HG03280 (cell line): ENCODE results near the gene PPP1R18.
A peak's percentile ranks its signal among the peaks of the same experiment; 100 is the strongest.

Source experiments
- ATAC-seq: cut with Tn5 transposase; IDR thresholded peaks from one replicate; pipeline ENCODE4 v1.9.1; 2021; ENCODE audit warnings: mild to moderate bottlenecking, moderate library complexity; ENCODE audit not compliant: unreplicated experiment

PPP1R18 gene

DNA sequence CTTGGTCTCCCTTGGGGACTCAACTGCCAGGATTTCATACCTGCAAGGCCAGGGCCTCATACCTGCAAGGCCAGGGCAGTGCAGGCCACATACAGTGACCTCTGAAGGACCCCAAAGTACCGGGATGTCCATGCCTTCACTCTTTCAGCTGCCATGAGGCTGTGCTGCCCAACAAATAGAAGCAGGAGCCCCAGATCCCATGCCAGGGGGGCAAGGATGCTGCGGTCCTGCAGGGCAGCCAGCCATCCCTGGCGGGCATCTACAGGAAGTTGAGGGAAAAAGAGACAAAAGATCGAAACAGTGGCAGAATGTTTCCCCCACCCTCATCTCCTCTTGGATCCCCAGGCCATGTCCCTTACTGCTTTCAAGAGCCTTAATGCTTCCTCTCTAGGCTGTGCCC, 3.5 kb upstream of the PPP1R18 start:
- no peak for ATAC-seq

- no peak for ATAC-seq
These were observed 2.8 kb upstream of the PPP1R18 start for GRCh38 chr6:30689022-30689865.

DNA sequence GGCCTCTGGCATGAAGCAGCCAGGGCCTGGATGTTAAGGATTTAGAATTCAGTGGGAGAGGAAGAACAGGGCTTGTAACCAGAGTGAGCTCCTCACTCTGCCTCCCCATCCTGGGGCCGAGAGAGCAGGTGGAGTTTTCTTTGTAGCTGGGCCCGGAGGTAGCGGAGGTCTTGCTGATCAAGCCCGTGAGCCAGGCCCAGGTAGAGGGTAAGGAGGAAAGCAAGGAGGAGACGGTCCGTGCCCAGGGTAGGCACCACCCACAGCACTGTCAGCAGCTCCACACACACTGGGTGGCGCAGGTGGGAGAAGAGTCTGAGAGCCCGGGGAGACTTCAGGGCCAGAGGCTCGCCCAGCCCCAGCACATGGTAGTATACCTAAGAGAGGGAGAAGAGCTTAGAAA, 2.1 kb upstream of the PPP1R18 start:
- ATAC-seq: no peak

- no peak for ATAC-seq
These were observed 1.4 kb upstream of the PPP1R18 start for GRCh38 chr6:30687659-30688431.

DNA sequence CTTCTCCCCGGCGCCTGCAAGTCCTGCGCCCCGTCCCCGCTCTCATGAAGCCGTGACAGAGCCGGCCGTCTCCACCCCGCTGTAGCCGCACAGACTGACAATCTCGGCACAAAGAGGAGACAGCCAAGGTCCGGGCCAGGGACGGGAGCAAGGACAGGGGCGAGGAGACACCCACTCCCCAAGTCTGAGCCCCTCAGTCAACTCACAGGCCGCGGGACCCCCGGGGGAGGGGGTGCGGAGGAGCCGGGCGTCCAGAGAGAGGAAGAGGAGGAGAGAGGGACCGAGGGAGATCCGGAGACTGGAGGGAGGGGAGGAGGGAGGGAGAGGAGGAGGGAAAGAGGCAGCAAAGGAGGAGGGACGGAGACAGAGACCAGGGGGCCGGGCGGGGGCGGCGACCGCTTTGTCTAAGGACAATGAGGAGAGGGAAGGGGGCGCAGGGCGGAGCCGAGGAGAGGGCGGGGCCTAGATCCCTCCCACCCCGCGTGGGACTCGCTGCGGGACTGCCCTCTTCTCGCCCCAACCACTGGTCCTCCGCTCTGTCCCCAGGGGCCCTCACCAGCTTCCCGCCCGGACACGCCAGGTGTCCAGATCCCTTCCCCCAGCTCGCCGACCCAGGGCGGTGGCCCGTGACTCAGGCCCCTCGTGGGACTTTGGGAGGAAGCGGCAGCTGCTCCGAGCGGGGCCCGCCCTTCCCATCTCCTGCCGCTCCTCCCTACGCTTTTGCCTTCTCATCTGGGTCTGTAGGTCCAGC, 638 bp upstream of the PPP1R18 start:
- ATAC-seq: peak; percentile 39

DNA sequence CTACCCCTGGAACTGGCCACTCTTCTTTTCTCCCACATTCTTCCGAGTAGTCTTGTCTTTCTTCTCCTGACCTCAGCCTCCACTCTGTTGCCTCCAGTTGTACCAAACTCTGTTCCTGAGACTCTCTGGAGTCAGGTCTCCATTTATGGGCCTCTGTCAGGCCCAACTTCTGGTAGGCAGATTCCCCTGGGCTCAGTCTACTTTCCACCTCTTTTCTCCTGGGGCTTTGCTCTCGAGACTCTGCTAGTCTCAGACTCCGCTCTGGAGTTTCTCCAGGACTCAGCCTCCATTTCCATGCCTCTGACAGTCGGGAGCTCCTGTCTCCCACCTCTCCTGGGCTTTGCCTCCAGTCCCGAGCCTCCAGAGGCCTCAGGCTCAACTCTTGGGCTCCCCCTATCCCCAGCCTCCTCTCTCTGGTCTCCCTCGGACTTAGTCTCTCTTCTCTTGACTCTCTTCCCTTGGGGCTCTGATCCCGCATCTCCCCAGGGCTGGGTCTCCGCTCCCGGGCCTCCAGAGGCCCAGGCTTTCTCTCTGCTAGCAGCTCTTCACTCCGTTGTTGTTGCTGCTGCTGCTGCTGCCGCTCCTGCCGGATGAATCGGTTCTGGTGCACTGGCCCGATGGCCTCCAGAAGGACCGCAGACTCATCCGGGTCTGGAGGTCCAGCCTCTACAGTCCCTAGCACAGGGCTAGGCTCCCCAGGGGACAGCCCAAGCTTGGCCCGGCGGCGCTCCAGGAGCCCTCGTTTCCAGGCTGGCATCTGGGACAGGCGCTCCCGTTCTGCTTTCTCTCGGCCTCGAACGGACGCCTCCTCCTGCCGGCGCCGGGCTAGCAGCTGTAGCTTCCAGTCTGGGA, 1.1 kb downstream of the PPP1R18 start:
- ATAC-seq: no peak

DNA sequence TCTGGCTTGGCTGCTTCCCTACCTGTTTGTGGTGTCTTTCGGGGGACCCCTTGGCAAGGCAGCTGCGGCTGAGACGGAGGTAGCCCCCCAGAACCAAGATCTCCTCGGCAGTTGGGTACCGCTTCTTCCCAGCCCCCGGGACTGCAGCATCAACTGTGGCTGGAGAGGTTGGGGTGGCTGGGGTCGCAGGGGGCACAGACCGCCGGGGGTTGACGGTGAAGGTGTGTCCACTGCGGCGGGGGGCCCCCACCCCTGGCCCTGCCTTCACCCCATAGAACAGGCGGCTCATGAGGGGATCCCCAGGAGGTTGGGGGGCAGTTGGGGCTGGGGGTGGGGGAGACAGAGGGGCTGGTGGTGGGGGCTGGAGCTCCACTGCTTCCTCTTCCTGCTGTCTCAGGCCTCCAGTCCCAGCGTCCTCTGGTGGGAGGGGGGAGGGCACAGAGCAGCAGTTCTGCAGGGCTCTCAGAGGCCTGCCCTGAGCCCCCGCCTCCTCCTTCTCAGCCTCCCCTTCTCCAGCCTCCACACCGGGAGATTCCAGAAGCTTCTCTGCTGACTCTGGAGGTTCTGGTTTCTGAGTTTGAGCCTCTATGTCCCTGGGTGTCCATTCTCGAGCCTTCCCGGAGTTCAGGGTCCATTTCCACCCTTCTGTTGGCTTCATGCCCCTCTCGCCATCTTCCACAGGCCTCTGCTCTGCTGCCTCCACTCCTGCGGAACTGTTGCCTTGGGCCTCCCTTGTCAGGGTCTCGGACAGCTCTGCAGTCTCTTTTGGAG, 1.9 kb downstream of the PPP1R18 start:
- no peak for ATAC-seq

DNA sequence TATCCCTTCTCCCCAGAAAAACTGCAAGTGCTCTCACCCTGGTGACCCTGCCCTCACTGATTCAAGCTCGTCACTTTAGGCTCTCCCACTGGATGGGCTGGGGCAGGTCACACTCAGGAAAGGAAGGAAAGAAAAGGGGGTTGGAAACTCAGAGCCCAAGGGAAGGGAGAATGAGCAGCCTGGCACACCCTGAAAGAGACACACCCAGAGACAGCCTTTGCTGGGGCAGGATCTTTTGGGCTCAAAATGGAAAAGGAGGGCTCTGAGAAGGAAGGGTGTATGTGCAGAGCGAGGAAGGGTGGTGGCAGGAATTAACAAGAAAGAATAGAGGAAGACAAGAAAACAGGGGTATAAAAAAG, 2.5 kb downstream of the PPP1R18 start:
- ATAC-seq: no peak

GRCh38 chr6:30683183-30683979, 3.1 kb downstream of the PPP1R18 start:
- ATAC-seq: no peak

- peak; percentile 51 for ATAC-seq
These were observed 4.0 kb downstream of the PPP1R18 start for GRCh38 chr6:30682143-30683117.

DNA sequence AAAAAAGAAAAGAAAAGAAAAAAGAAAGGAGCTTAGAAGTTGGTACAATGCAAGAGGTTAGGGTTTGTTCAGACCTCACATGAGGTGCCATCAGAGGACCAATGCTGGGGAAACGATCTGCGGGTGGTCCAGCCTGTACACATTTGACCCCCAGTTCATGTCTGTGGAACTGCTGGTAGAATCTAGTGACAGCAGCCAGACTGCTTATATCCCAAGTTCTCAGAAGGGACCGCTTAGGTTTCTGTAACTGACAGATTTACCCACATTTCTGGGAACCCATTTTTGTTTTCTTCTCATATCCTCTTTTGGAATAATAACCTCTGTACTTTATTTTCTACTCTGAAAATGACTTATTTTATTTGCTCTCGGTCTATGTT, 4.7 kb downstream of the PPP1R18 start:
- ATAC-seq: no peak

DNA sequence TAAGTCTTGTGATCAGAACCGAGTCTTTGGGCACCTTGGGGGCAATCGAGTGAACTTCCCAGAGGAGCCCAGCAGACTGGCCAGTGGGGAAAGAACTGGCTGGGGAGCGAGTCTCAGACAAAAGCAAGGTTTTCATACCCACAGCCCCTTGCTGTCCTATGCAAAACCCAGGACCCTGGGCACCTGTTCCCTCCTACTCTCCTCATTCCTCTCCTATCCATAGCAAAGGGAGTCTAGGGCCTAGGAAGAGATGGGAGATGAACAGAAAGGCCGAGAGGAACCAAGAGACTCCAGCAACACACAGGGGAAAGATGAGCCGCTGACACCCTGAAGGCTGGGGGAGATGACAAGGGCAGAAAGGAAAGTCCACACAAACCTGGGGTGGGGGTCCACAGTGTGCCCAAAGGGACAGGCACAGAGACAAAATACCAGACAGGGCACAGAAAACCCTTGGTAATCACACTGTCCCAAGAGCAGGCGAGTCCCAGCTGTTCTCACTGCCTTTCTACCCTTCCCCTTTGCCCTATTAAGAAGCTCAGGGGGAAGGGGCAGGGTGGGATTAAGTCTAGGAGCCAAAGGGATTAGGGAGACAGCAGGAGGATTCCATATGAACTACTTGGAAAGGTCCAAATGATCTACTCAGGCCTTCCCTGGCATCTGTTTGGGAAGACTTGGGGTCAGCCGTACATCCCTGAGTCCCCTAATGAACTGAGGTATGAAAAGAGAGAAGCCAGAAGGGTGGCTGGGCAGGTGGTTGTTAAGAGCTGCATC, 6.5 kb downstream of the PPP1R18 start:
- no peak for ATAC-seq

- ATAC-seq: peak; percentile 51
These were observed 7.3 kb downstream of the PPP1R18 start for GRCh38 chr6:30678964-30679726.

GRCh38 chr6:30676660-30677285, 9.7 kb downstream of the PPP1R18 start:
- no peak for ATAC-seq

GRCh38 chr6:30672445-30673253, 13.8 kb downstream of the PPP1R18 start, which contains the start of gene DHX16:
DHX16 (minus strand) TSS chr6:30673006; CDS start chr6:30672841, 165 bp downstream.
- peak; percentile 76 for ATAC-seq
